Midbrain (tissue), 1 donor: ENCODE measurements around the gene ASS1.
A peak's percentile ranks its signal among the peaks of the same experiment; 100 is the strongest.
"Not testable (repeated sequence)": the region's sequence is repeated elsewhere in the genome, so short reads cannot be mapped to it uniquely, and the experiment has no call there.

Experiments used
- DNase-seq: peaks from one replicate; lab custom pipeline; 2025; lab: John Stamatoyannopoulos, UW

Gene ASS1

DNA sequence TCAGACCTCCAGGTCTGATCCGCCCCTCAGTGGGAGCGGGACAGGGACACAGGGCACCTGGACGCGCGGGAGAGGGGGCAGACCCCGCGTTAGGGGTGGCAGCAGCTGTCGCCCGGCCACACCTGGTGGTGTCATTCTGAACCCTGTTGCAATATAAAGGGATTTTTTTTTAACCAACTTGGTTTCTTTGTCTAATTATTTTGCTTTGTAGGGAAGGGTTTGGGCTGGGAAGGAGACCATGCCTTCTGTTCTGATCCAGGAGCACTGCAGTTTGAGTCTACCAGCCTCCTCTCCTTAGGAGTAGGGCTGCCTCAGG, 10.9 kb upstream of the ASS1 start:
- DNase-seq = no peak

DNA sequence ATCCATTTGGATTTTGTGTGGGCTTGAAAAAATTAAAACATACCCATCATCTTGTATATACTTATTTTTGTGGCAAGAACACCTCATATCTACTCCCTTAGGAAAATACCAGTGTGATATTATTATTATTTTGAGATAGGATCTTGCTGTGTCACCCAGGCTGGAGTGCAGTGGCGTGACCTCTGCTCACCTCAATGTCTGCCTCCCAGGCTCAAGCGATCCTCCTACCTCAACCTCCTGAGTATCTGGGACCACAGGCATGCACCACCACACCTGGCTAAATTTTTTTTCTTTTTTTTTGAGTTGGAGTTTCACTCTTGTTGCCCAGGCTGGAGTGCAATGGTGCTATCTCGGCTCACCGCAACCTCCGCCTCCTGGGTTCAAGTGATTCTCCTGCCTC, 10.1 kb upstream of the ASS1 start:
- DNase-seq = not testable (repeated sequence)

- DNase-seq = no peak
These were observed 7.6 kb upstream of the ASS1 start for GRCh38 chr9:130437011-130437789.

GRCh38 chr9:130438382-130438981, 6.3 kb upstream of the ASS1 start:
- no peak for DNase-seq

DNA sequence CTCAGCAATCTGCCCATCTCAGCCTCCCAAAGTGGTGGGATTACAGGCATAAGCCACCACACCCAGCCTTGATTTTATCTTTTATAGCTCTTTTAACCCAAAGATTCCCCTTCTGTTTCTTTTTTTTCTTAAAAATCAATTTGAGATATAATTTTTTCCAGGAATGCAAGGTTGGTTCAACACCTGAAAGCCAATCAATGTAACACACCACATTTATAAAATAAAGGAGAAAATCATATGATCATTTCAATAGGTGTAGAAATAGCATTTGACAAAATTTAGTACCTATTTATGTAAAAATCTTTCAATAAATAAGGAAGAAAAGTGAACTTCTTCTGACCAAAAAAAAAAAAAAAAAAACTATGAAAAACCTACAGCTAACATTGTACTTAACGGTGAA, 3.7 kb upstream of the ASS1 start:
- no peak for DNase-seq

GRCh38 chr9:130442746-130443455, 1.9 kb upstream of the ASS1 start:
- DNase-seq = no peak

- no peak for DNase-seq
These were observed 1.3 kb upstream of the ASS1 start for GRCh38 chr9:130443456-130443801.

- no peak for DNase-seq
These were observed 795 bp upstream of the ASS1 start for GRCh38 chr9:130443840-130444492.

DNA sequence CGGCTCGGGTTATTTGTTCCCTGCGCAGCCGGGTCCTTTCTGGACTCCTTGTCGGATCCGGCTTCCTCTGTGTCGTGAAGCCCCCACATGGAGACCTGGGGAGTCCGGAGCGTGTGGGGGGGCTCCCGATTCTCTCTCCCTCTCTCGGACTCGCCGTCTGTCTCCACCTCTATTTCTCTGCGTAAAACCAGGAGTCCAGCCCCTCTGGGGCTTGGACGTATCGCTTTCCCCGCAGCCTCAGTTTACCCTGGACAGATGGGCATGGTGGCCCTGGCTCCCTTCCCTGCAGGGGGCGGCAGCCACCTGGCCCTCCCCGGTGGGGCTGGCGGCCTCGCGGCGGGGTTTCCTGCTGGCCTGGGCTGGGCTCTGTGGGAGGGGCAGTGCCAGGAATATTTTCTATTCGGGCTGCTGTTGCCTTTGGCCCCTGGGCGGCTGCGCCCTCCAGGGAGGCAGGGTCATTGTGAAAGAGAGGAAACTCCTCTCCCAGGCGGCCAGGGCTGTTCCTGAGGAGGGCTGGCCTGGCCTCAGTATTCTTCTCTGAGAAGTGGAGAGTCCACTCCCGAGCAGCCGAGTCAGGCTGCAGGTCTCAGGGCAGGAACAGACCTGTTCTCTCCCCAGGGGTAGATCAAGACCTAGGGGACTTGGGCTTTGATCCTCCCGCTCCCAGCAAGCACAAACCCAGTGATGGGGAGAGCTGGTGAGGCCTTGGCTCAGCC, 665 bp downstream of the ASS1 start:
- no peak for DNase-seq

DNA sequence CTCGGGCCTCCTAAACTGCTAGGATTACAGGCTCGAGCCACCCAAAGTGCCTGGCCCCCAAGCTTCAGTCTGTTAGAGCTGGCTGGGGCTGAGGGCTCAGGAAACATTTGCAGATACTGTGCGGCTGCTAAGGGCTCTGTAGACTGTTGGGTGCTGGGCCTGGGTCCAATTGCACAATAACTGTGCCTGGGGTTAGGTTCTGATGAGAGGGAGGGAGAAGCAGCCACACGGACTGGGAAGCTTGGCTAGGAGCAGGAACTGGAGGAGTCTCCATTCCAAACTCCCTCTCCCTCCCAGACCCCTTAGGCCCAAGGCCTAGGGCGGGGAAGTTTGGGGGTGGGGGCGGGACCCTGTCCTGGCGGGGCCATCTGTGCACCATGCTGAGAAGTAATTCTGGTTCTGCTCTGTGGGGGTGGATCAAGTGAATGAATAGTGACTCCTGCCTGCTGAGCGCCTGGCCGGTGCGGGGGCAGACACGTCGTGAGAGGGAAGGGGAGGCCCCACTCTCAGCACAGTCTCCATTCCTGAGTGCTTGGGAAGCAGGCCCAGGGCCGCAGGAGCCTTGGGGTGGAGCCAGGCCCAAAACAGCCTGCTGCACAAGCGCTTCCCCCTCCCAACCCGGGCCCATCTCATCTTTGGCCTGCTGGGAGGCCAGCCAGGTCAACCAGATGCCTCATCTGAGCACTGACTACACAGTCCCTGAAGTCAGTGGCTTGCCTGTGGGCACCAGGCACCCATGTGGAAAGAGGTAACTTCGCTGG, 1.5 kb downstream of the ASS1 start:
- peak; percentile 14 for DNase-seq

DNA sequence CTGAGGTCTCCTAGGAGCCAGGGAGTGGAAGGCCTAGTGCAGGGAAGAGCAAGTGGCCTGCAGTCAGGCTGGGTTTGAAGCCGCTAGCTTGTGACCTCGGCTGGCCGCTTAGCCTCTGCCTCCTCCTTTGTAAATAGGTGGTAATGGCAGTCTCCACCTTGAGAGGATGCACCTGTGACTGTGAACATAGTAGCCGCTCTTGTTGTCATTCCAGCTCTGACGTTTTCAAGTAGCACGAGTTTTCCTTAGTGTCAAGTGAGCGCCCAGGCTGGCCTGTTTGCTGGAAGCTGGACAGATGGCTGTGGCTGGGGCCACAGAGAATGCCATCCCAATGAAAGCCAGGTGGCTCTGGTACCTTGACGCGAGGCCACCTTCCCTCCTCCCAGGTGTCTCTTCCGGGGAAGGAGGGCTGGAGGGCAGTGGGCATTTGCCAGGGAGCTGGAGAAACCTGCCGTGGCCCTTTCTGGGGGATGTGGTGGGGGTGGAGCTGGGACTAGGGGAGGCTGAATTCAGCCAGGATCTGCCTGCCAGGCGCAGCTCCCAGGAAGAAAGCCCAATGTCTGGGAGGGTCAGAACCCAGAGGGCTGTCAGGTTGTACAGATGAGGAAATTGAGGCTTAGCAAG, 2.5 kb downstream of the ASS1 start:
- no peak for DNase-seq

DNA sequence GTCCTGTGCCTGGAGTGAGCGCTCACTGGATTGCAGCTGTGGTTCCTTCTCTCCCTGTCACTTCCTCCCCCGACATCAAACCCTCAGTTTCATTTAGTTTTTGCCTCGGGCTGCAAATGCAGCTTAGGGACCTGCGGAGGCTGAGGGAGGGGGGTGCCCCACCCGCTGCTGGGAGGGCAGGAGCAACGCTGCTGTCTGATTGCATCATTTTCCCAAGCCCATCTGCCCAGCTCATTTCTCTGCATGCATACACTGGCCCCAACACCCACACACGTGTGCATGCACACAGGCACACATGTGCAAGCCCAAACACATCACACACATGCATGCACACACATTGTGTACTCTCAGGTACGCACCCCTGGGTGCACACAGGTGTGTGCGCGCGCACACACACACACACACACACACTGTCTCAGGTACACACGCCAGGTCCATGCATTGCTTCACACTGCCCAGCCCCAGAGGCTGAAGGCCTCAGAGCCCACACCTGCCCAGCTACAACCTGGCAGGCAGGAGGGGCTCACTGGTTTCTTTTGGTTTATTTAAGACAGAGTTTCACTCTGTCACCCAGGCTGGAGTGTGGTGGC, 3.4 kb downstream of the ASS1 start:
- no peak for DNase-seq

- DNase-seq = no peak
These were observed 4.2 kb downstream of the ASS1 start for GRCh38 chr9:130448771-130449603.

DNA sequence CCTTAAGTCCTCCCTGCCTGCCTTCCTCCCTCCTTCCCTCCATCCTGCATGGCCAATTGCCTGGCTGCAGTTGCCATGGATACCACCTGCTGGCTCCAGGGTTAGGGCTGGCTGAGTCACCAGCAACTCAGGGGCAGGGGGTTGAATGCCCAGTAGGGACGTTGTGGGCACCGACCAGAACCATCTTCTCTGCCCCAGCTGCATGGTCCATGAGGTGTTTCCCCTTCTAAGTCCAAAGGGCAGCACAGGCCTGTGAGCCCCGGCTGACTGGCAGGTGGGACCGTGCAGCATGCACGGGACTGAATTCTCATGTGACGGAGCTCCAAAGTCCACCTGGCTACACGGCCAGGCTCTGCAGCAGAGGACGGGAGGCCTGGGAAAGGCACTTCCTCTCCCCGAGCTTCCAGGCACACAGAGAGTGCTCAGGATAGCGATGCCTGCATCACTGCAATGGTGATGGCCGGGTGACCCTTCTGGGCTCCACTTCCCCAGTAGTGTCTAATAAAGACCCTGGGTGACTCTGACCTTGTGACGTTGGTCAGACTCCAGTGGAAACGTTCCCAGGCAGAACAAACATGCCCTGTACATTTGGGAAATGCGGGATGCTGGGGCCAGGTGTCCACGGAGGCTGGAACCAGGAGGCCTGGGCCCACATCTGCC, 5.7 kb downstream of the ASS1 start:
- DNase-seq = no peak

DNA sequence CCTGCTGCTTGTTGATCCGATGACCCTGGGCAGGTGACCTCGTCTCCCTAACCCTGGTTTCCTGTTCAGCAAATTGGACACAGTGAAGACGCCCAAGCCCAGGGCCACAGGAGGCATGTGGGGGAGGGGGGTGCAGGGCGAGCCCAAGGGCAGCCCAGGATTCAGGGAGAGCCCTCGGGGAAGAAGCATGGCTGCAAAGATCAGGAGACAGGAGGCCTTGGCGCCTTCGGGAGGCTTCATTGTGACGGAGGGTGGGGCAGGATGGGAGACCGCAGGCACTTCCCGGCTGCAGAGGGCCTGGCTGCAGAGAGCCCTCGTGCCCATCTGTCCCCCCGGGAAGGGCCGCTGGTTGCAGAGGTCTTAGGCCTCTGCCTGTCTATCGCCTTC, 6.2 kb downstream of the ASS1 start:
- DNase-seq = no peak

DNA sequence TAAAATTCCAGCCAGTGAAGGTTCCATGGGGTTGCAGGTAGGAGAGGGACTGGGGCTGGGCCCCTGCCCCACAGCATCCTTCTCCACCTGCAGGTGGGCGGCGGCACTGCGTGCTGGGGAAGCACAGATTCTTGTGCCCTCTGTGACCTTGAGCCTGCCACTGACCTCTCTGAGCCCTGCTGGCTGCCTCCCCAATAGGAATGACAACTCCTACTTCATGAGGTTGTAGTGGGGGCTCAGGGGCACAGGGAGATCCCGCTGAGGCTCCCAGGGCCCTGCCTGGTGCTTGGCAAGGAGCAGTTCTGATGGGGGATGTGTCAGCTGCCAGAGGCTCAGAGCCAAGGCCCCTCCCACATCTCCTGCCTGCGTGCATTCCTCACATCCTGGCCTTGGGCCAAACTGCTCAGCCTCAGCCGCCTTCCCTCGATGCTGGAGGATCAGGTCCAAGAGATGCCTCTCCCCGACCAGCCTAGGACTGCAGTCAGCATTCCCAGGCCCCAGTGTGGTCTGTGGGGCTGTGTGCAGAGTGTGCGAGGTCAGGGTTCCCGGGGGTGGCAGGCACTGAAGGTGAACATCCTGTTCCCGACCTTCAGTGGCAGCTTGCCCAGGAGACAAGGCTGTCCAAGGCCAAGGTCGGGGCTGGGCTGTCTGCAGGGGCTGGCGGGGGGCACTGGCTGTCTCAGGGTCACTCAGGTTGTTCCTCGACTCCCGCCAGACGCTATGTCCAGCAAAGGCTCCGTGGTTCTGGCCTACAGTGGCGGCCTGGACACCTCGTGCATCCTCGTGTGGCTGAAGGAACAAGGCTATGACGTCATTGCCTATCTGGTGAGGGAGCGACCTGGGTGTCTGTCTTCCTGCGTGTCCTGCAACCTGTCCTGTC, 7.0 kb downstream of the ASS1 start:
- DNase-seq = no peak

- no peak for DNase-seq
These were observed 8.1 kb downstream of the ASS1 start for GRCh38 chr9:130452835-130453234.

DNA sequence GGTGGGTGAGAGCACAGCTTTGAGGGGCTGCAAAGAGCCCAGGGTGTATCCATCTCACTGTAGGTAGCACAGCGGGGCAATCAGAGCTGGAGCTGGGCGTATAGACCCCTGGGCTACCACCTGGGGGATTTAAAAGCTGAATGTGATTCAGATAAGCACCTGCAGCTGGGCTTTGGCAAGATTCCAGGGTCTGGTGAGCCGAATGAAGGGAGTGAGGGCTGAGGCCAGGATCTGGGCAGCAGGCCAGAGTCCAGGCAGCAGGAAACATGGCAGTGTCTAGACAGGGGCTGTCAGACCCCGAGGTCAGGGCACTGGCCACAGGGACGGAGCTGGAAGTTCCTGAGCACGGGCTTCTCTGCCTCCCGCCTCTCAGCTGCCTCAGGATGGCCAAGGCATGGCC, 8.7 kb downstream of the ASS1 start:
- DNase-seq = no peak
